K562 treated with DMSO at 1 percent for 4 hours (cell line): Measurements from ENCODE around the gene PPP1R3E. TPM values are rescaled to one million over a fixed set of nuclear protein-coding genes. Genes with fewer than 3 reads are reported as not detected.

Experiments used
- total RNA-seq: library from RNA; unstranded; fragments of 300-600 nt; gene quantifications from 2 replicates; pipeline ENCODE4 v1.2.3, GENCODE V29; 2022; ENCODE audit not compliant: insufficient read depth

Gene PPP1R3E
- 7.0 and 7.3 TPM in 2 replicates for total RNA-seq

DNA sequence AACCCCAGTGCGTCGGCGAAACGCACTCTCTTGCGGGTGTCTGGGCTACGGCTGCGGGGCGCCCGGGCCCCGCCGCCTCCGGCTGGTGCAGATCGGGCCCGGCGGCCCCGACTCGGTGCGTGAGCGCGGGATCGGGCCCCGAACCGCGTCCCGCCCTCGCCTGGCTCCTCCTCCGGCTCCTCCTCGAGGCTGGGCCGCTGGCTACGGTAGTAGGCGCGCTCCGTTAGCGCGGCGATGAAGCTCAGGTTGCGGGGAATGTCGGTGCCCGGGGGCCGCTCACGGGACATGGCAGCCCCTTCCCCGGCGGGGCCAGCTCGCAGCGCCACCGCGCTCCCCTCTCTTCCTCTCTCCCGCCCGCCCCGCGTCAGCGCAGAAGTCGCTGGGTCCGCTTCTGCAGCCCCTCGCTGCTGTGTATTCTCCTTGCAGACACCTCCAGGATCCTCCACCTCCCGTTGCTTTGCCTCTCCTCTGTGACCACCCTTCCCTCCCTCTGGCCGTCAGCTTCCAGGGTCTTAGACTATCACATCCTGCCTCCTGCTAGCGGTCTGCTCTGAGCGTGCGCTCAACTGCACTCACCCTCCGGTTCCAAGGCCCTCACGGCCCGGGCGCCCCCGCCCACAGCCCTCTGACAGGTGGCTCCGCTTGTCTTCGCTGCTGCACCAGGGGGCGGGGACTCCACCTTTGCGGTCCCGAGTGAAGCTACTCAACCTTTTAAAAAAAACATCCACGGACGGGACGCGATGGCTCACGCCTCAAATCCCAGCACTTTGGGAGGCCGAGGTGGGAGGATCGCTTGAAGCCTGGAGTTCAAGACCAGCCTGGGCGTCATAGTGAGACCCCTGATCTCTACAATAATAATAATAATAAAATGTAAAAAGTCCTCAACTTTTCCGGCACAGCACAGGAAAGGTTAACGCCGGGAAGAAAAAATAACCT is at the start of gene PPP1R3E:
Gene PPP1R3E, minus strand, starts transcription at position 570 of the 936 bp plus-strand sequence. Its CDS starts 283 bp downstream, at position 287.

GRCh38 chr14:23320584-23321571 is 18.2 kb upstream of the PPP1R3E start, which contains the start of gene PABPN1:
TSS of gene PABPN1 (plus strand) at chr14:23321457. CDS start at chr14:23321470, 13 bp downstream.

GRCh38 chr14:23306412-23307145 is 3.9 kb upstream of the PPP1R3E start, which contains the start of gene BCL2L2:
TSS of gene BCL2L2 (plus strand) at chr14:23306833. CDS start at chr14:23307768, 935 bp downstream.

DNA sequence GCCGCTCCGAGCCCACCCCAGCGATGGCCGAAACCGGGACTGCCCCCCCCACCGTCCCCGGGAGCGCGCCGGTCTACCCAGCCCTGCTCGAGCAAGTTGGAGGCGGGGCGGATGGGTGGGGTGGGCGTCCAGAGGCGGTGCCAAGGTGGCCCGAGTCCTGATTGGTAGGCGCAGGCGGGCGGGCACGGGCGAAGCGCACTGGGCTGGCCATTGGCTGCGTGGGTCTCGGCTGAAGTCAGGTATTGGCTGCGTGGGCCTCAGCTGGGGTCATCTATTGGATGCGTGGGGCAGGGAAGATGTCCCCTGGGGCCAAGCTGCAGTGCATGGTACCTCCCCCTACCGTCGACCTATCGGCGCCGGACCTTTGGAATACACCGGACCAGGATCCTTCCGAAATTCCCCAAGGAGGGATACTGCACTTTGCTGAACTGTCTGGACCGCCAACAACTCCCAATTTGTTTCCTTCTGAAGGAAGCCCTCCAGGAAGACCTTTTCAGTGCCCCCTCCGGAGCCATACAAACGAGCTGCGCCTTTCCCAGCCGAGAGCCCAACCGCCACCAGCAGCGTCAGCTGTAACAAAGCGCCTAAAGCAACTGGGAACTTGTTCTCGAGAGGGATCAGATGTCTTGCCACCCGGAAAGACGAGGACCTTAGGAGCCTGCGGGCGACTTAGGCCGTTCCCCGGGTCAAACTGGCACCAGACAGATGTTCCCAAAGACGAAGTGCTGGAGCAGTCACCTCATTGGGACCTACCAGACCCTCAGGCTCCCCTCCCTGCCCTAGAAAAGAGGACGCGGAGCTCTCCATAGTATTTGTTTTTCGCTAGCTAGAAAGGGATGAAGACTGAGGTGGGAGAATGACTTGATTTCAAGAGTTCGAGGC is 16.4 kb downstream of the PPP1R3E start, which contains the start of gene HOMEZ:
Gene HOMEZ, minus strand, starts transcription at position 113 of the 882 bp plus-strand sequence. CDS start 180 bp downstream, outside the sequence.

Other genes with a start within 250 kb of the PPP1R3E start
- gene CDH24, start 245.3 kb downstream of the PPP1R3E start, total RNA-seq: 15.0 and 18.2 TPM in 2 replicates
- 81.9 and 107 TPM in 2 replicates for gene ACIN1, start 207.7 kb downstream of the PPP1R3E start, total RNA-seq
- gene C14orf119, start 207.4 kb downstream of the PPP1R3E start, total RNA-seq: 37.4 and 41.8 TPM in 2 replicates
- not detected in 2 replicates for gene CIROP, start 197.9 kb downstream of the PPP1R3E start, total RNA-seq
- gene CEBPE, start 183.6 kb downstream of the PPP1R3E start, total RNA-seq: not detected in 2 replicates
- gene SLC7A8, start 119.2 kb downstream of the PPP1R3E start, total RNA-seq: 3.0 and 7.0 TPM in 2 replicates
- gene RNF212B, start 64.9 kb downstream of the PPP1R3E start, total RNA-seq: not detected in 2 replicates
- gene HOMEZ, start 16.7 kb downstream of the PPP1R3E start, total RNA-seq: 9.7 and 10.7 TPM in 2 replicates
- 13.9 and 16.1 TPM in 2 replicates for gene BCL2L2, start 4.0 kb upstream of the PPP1R3E start, total RNA-seq
- 110 and 120 TPM in 2 replicates for gene PABPN1, start 18.6 kb upstream of the PPP1R3E start, total RNA-seq
- gene SLC22A17, start 50.0 kb upstream of the PPP1R3E start, total RNA-seq: not detected in 2 replicates
- gene EFS, start 62.3 kb upstream of the PPP1R3E start, total RNA-seq: not detected in 2 replicates
- gene IL25, start 70.0 kb upstream of the PPP1R3E start, total RNA-seq: not detected in 2 replicates
- gene CMTM5, start 74.2 kb upstream of the PPP1R3E start, total RNA-seq: not detected in 2 replicates
- gene MYH6, start 105.4 kb upstream of the PPP1R3E start, total RNA-seq: not detected in 2 replicates
- gene MYH7, start 132.8 kb upstream of the PPP1R3E start, total RNA-seq: not detected in 2 replicates
- gene NGDN, start 166.8 kb upstream of the PPP1R3E start, total RNA-seq: 28.6 and 32.2 TPM in 2 replicates
- 0.06 TPM in 1 of 2 replicates, not detected in the other for gene ZFHX2, start 248.9 kb upstream of the PPP1R3E start, total RNA-seq